ENCODE data around the gene PCP2.

Gene PCP2

DNA sequence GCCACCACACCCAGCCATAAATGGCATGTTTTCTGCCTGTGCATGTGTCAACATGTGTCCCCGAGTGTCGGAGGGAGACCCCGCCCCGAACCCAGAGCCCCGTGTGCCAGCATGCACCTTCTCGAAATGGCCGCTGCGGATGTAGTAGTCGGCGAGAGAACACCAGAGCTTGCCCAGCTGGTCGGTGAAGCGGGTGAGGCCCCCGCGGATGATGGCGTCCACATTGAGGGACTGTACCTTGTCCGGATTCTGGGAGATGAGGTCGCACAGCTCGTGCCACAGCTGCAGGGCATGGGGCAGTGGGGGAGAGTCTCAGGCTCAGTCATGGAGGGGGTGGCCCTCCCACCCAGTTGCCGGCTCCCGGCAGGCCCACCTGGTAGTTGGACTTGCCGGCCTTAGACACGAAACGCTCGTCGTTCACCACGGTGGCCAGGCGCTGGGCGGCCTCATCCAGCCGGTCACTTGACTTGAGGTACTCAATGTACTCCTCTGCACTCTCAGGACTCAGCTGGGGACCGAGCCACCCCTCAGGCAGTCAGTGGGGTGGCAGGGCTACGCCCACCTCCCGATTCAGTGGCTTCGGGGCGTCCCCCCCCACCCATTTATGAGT lies 7.7 kb downstream of the PCP2 start:
- TF ChIP-seq, protein P1, sequence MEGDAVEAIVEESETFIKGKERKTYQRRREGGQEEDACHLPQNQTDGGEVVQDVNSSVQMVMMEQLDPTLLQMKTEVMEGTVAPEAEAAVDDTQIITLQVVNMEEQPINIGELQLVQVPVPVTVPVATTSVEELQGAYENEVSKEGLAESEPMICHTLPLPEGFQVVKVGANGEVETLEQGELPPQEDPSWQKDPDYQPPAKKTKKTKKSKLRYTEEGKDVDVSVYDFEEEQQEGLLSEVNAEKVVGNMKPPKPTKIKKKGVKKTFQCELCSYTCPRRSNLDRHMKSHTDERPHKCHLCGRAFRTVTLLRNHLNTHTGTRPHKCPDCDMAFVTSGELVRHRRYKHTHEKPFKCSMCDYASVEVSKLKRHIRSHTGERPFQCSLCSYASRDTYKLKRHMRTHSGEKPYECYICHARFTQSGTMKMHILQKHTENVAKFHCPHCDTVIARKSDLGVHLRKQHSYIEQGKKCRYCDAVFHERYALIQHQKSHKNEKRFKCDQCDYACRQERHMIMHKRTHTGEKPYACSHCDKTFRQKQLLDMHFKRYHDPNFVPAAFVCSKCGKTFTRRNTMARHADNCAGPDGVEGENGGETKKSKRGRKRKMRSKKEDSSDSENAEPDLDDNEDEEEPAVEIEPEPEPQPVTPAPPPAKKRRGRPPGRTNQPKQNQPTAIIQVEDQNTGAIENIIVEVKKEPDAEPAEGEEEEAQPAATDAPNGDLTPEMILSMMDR (IDR thresholded peaks at IDR 0.05; ENCODE audit: low read depth, low read length): no peak
- in situ Hi-C loops (cut with HindIII; ENCODE audit: low sequenced_read_pairs): no loop called here
- H3K4me3 ChIP-seq (ENCODE audit: low read depth, low read length): no peak overlapping the region
- DNase-seq (ENCODE audit: low read depth, low spot score): no peak

DNA sequence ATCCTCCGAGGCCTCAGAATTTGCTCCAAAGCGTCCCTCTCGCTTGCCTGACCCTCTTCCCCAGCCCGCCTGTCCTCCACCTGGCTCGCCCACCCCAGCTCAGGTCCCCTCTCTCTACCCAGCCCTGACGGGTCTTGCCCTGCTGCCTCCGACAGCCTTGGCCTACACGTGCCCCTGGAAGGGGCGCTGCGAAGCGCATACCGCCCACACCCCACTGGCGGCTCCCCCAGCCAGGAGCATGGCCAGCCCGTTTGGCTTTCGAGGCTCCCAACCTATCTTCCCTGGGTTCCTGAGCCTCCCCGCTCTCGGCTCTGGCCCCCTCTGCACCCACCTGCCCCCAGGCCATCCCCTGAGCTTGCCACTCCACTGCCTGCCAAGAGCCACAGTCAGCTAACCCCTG lies 8.7 kb downstream of the PCP2 start:
- in situ Hi-C loops (cut with HindIII; ENCODE audit: low sequenced_read_pairs): no loop called here
- no peak for DNase-seq (ENCODE audit: low read depth, low spot score)
- H3K4me3 ChIP-seq (ENCODE audit: low read depth, low read length): no peak overlapping the region
- TF ChIP-seq, protein P1 (IDR thresholded peaks at IDR 0.05; ENCODE audit: low read depth, low read length): no peak

DNA sequence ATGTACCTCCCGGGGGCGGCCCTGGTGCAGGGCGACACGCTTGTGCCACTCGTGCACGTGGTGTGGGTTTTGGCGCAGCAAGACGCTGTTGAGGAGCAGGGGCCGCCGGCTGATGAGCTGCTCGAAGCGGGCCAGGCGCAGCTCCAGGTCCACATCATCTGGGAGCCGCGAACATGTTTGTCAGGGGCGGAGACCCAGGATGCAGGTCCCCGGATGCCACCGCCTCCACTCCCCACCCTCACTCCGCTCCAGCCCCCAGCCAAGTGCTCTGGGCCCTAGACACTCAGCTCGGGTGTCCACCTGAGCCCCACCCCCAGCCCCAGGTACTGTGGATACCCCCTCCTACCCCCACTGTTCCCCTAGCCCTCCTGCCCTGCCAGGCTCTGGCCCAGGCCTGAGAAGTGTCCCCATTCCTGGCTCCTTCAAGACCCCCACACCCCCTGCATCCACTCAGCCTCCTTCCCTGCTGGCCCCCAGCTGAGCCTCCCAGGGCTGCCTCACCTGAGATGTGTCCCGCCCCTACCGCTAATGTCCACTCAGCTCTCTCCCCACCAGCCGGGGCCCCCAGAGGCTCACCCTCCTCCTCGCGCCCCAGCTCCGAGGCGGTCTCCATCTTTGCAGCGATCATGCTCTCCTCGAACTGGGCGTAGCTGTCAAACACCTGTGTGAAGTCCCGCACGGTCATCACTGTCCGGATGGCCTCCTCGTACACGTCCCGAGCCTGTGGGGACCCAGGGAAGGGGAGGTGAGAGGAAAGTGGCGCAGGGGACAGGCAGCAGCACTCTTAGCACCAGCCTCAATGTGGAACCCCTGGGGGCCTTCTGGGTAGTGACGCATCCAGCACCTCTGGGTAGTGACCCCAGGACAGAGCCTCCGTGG lies 9.6 kb downstream of the PCP2 start:
- DNase-seq (ENCODE audit: low read depth, low spot score): no peak
- TF ChIP-seq, protein P1 (IDR thresholded peaks at IDR 0.05; ENCODE audit: low read depth, low read length): no peak
- H3K4me3 ChIP-seq (ENCODE audit: low read depth, low read length): no peak overlapping the region
- in situ Hi-C loops (cut with HindIII; ENCODE audit: low sequenced_read_pairs): no loop called here

DNA sequence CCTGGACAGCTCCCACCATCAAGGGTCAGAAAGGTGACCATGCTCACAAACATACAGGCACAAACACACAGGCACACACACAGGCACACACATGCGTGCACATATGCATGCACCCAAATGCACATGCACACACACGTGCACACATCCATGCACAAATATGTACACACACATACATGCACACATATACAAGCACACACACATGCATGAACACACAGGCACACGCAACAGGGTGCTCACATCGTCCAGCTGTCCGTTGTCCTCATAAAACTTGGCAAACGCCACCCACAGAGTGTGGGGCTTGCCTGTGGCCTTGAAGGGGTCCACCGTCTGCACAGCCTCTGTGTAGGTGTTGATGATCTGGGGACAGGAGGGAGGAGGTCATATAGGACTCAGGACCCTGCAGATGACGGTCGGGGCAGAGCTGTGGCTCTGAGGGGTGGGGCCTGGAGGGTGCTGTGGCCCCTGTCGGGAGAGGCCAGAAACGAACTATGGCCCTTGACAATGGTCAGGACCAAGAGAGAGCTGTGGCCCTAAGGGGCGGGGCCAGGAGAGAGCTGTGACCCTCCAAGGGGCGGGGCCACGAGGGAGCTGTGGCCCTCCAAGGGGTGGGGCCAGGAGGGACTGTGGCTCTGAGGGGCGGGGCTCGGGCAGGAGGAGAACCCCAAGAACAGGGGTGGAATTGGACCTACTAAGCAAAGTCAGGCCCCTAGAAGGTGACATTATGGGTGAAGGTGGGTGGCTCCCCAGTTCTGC lies 10.4 kb downstream of the PCP2 start:
- no peak for DNase-seq (ENCODE audit: low read depth, low spot score)
- in situ Hi-C loops (cut with HindIII; ENCODE audit: low sequenced_read_pairs): no loop called here
- TF ChIP-seq, protein P1 (IDR thresholded peaks at IDR 0.05; ENCODE audit: low read depth, low read length): no peak
- no peak overlapping the region for H3K4me3 ChIP-seq (ENCODE audit: low read depth, low read length)

DNA sequence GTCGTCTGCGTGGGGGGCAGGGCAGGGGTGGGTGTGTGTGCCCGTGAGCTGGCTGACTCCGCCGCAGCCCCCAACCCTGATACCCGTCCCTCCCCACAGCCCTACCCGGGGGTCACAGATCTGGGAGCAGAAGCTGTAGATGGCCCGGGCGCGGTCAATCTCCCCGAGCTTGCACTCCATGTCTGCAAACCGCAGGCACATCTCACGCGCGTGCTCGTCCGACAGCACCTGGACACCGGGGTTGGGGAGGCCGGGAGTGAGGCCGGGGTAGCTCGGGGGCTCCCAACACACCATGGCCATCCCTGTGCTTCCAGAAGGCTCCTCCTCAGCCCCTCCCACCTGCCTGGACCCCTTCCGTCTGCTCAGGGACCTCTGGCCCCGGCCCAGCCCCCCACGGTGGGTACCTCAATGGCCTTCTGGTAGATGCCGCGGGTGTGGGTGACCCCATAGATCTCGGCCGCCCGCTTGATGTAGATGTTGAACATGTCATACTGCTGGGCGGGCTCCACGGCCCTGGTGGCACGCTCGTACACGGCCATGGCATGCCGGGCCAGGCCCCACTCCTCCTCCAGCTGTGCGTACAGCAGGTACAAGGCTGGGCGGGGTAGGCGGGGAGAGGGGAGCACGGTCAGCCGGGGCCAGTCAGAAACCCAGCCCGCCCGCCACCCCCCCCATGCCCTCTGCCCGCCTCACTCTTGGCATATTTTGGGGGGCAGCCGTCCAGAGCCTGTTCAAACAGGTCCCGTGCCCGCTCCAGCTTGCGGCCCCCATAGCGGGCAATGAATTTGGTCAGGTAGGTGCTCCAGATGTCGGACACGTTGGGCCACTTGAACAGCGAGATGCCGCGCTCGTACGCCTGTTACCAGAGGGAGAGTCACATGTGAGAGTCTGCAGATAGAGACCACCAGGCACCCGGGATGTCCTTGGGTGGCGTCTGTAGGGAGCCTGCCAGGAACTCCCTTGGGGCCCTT lies 12.8 kb downstream of the PCP2 start:
- no peak overlapping the region for H3K4me3 ChIP-seq (ENCODE audit: low read depth, low read length)
- TF ChIP-seq, protein P1 (IDR thresholded peaks at IDR 0.05; ENCODE audit: low read depth, low read length): no peak
- in situ Hi-C loops (cut with HindIII; ENCODE audit: low sequenced_read_pairs): no loop called here
- DNase-seq (ENCODE audit: low read depth, low spot score): no peak
